ENCODE measurements around the gene IGSF6.

GRCh38 chr16:21602785-21603184 is 49.6 kb downstream of the IGSF6 start:
- TF ChIP-seq POLR2A (IDR thresholded peaks at IDR 0.05; ENCODE audit: low read depth, low read length) (no peak), TAF1 (IDR thresholded peaks at IDR 0.05; ENCODE audit: borderline replicate concordance, low read depth, low read length) (no peak), POLR2AphosphoS5 (IDR thresholded peaks at IDR 0.05; ENCODE audit: low read depth, low read length) (no peak)
